ENCODE data around the gene SEMA3B.
"Not testable (repeated sequence)": the region's sequence is repeated elsewhere in the genome, so short reads cannot be mapped to it uniquely, and the experiment has no call there.

The SEMA3B gene

DNA sequence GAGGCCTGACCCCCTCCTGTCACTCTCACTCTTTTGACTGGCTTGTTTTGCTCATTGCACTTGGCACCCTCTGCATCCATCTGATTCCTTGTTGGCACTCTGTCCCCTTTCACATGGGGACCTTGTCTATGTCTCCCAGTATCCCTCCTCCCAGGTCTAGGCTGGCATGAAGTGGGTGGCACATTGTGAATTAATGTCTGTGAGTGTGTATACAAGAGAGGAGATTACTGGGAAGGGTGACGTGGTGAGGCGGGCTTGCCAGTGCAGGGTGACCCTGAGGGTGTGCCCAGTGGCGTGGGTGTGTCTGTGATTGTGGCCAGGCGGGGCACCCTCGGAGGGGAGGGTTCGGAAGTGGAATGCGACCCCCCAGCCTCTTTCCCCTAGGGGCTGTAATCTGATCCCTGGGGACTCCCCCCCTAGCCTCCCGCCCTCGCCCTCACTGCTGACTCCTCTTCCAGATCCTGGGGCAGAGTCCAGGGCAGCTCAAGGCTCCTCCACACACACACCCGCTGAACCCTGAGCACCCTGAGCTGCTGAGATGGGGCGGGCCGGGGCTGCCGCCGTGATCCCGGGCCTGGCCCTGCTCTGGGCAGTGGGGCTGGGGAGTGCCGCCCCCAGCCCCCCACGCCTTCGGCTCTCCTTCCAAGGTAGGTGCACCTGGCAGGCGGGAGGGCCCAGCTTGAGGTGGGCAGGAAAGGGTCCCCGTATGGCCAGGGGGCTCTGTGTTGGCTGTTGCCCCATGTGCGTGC, at the start of gene SEMA3B:
SEMA3B (plus strand) TSS at position 445 of the 749 bp plus-strand sequence; CDS start at position 539, 94 bp downstream.
- no peak for DNase-seq

DNA sequence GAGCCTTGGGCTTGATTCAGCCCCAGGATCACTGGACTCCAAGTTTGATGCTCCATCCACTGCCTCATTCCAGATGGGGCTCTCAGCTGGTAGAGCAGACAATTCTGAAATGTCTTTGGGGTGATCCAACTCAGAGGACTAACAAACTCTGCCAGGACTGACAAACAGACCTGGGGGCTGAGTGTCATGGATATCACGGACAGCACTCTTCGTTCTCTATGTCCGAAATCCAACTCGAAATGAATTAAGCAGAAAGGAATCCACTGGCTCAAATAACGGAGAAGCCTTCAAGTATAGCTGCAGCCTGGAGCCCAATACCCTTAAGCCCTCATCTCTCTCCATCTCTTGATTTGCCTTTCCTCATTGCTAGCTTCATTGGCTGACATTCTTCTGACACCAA, 49.7 kb upstream of the SEMA3B start:
- no peak for DNase-seq

DNA sequence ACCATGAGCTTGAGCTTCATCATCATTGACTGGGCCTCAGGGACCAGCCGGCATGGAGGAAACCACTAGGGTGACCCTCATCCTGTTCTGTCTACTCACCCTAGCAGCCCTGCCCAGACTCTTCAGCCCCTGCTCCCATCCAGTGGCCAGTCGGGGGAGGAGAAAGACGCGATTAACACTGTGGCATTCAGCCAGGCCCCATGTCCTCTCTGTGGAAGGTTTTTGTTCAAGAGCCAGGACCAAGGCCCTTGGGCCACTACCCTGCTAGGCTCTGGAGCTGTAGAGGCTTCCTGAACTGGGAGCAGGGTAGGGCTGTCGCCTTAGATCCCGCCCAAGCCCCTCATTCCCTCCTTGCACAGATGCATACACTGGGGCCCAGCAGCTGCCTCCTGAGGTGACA, 48.8 kb upstream of the SEMA3B start:
- DNase-seq, result no peak

- no peak for DNase-seq
These were observed 47.9 kb upstream of the SEMA3B start for GRCh38 chr3:50221051-50221410.

DNA sequence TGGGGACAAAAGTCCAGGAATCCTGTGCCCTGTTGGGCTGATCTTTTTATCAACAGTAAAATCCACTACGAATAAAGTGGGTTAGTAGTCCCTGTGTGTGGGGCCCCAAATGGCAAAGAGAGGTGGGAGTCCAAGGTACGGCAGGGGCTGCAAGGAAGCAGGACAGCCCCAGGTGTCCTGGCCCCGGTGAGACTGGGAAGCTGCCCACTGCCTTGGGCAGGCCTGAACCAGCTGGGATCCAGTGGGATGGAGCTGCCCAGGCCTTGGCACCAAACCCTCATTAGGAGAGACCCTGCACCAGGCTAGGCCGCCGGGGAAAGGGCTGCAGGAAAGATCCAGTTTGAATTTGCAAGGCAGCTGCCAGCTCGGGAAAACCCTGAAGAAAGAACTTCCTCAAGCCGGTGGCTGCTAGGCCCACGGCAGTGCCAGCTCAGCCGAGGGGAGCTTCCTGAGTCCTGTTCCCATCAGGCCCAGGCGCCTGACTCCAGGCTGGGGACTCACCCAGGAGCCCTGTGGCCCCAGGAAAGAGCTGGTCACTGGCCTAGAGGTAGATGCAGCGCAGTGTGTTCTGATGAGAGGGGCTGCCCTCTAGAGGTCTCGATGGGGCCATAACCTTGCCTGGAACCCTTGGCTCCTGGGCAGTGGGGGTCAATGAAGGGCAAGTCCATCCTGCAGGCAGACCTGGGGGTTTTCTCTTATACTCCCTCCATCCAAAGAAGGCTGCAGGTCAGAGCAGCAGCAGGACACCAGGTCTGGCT, 47.4 kb upstream of the SEMA3B start:
- no peak for DNase-seq

GRCh38 chr3:50222169-50222528, 46.8 kb upstream of the SEMA3B start:
- DNase-seq, result no peak

GRCh38 chr3:50224639-50225038, 44.3 kb upstream of the SEMA3B start:
- no peak for DNase-seq

DNA sequence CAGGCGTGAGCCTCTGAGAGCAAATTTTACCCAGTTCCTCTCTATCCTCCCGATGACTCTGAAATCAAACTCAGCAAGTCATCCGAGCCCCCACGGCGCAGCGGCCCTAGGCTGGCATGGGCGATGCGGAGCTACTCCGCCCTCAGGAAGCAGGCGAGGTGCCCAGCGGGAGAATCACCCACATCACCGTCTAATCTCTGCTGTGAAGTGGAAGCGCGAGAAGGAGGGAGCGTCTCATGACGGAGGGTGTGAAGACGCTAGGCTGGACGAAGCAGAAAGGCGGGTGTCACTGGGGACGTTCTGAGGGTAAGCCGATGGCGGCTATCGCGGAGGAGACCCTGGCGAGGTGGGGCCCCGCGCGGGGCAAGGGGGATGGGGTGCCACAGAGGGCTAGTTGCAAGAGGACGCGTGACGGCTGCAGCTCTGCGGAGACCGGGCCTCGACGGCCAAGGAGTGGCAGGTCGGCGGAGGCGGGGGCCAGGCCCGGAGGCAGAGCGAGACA, 42.0 kb upstream of the SEMA3B start:
- DNase-seq, result peak; percentile 43

- peak; percentile 92 for DNase-seq
These were observed 41.4 kb upstream of the SEMA3B start for GRCh38 chr3:50227390-50228183.

DNA sequence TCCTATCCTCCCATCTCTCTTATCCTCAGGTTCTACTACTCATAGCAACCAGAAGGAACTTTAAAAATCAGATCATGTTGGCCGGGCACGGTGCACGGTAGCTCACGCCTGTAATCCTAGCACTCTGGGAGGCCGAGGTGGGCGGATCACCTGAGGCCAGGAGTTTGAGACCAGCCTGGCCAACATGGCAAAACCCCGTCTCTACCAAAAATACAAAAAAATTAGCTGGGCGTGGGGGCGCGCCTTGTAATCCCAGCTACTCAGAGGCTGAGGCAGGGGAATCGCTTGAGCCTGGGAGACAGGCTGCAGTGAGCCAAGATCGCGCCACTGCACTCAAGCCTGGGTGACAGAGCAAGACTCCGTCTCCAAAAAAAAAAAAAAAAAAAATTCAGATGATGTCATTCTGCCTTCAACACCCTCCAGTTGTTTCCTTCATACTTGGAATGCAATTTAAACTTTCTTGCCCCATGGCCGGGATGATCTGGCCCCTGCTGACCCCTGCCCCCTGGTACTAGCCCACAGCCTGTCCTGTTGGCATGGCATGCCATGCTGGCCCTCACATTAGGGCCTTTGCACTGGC, 40.7 kb upstream of the SEMA3B start:
- not testable (repeated sequence) for DNase-seq

DNA sequence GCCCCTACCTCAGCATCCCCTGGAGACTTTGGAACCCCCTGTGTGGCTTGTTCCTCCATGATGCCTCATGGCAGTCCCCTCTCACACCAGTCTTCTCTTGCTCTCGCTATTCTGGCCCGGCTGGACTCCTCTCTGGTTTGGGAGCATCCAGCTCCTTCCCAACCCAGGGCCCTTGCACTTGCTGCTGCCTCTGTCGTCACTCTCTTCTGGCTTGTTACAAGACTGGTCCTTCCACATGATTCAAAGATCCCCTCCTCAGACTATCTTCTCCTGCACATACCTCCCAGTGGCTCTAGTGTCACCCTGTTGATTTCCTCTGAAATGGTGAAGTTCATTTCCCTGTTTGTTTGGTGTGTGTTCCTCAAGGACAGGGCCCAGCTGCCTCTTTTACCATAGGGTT, 39.5 kb upstream of the SEMA3B start:
- DNase-seq, result no peak

- DNase-seq, result no peak
These were observed 38.7 kb upstream of the SEMA3B start for GRCh38 chr3:50230104-50230793.

DNA sequence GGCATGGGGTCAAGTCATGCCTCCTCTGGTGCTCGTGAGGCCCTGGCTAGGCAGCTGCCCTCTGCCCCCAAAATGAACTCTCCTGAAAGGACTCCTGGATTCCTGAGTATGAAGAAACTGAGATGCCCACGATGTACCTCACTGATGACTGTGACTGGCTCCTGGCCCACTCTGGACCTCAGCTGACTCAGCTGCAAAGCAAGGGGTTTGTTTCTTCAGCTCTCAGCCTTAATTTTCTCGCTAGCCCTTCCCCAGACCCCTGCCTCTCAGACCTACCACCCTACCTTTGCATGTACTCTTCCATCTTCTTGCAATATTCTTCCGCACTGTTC, 38.2 kb upstream of the SEMA3B start:
- DNase-seq, result no peak

DNA sequence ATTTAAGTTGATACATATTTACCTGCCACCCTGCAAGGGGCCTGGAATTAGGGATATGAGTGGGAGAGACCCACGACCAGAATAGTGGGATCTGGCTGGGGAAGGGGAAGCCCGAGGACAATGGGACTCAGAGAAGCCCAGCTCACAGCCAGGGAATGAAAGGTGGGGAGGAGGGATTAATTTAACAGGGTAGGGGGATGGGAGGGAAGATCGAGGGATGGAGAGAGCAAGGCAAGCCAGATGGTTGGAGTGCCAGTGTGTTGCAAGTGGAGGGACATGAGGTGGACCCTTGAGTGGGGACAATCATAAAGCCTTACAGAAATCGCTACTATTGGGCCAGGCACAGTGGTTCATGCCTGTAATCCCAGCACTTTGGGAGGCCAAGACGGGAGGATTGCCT, 37.4 kb upstream of the SEMA3B start:
- DNase-seq, result no peak

DNA sequence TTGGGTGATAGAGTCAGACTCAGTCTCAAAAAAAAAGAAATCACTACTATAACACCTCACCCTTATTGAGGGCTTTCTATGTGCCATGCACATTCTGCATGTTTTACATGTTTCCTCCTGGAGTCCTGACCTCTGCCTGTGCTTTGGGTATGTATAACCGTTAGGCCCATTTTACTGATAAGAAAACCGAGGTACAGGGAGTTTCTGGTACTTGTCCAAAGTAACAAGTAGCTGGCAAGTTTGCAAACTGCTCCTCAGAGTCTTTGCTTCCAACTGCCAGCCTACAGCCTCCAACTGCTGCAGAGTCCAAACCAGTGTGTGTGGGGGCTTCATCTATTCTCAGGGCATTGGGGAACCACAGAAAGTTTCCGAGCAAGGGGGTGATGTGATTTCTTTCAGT, 36.6 kb upstream of the SEMA3B start:
- DNase-seq, result no peak

- no peak for DNase-seq
These were observed 35.8 kb upstream of the SEMA3B start for GRCh38 chr3:50233176-50233575.

DNA sequence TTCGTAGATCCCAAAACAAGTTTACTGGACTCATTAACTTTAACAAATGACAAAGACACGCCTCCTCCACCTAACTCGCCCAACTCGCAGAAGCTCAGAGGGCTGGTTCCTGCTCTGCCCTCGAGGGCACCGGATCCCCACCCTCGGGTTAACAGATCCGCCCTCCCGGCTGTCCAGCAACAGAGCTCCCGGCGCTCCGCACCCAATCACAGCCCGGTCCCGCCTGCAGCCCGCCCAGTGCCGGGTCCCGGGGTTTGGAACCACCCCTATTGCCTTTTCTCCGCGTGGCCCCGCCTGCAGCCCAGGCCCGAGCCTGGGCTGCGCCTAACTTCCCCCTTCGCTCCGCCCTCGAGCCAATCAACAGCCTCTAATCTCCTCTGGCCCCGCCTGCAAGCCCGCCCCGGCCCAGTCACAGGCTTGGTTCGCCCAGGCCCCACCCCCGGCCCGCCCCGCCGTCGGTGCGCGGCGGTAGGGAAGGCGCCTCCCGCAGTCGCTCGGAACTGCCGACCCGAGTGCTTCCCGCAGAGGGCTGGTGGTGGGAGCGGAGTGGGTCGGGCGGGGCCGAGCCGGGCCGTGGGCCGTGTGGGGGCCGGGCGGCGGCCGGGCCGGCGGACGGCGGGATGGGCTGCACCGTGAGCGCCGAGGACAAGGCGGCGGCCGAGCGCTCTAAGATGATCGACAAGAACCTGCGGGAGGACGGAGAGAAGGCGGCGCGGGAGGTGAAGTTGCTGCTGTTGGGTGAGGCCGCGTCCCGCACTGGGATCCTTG, 33.0 kb upstream of the SEMA3B start, which contains the start of gene GNAI2:
GNAI2 (plus strand) TSS at position 489 of the 768 bp plus-strand sequence; CDS start at position 621, 132 bp downstream.
- DNase-seq, result peak; percentile 99

DNA sequence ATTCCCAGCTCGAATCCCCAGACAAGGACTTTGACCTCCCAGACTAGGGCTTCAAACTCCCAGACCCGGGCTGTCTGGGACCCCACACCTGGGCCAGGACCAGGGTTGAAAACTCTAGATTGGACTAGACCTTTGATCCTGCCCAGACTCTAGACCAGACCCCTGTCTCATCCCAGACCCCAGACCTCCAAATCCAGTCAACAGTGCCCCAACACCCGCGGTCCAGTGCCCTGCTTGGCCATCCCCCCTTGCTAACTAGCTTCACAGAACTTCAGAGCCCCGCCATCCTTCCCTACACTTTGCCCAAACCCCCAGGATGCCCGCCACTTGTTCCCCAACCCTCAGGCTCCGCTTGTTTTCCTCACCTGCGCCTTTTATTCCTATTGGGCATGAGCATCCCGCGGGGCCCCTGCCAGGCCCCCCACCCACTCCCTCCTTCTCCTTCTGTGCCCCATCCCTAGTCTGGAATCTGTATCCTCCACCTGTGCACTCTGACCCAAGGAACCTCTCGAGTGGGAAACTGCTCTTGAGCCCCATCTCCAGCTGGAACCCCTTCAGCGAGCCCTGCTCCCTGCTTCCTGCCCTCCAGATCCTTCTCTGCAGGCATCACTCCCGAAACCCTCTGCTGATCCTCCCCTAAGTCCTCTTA, 32.3 kb upstream of the SEMA3B start:
- DNase-seq, result no peak

DNA sequence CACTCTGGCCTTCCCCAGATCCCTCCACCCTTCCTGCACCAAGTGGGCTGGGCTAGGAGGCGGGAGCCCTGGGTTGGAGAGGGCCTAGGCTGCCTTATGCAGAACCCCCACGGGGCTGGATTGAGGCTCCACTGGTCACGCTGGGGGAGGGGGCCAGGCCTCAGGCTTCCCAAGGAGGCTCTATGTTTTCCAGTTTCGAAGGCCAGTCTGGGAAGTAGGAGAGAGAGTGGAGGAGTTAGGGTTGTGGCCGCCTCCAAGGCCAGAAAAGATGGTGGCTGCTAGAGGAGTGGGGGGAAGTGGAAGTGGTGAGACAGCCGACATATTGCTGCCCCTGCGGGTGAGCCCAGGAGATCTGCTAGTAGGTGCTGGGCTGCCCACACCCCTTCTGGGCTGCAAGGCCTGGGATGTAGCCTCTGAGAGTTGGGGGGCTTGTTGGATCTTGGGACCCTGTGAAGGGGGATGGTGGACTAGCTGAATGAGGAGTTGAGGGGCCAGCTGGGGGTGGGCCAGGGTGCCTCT, 31.8 kb upstream of the SEMA3B start:
- DNase-seq, result no peak

DNA sequence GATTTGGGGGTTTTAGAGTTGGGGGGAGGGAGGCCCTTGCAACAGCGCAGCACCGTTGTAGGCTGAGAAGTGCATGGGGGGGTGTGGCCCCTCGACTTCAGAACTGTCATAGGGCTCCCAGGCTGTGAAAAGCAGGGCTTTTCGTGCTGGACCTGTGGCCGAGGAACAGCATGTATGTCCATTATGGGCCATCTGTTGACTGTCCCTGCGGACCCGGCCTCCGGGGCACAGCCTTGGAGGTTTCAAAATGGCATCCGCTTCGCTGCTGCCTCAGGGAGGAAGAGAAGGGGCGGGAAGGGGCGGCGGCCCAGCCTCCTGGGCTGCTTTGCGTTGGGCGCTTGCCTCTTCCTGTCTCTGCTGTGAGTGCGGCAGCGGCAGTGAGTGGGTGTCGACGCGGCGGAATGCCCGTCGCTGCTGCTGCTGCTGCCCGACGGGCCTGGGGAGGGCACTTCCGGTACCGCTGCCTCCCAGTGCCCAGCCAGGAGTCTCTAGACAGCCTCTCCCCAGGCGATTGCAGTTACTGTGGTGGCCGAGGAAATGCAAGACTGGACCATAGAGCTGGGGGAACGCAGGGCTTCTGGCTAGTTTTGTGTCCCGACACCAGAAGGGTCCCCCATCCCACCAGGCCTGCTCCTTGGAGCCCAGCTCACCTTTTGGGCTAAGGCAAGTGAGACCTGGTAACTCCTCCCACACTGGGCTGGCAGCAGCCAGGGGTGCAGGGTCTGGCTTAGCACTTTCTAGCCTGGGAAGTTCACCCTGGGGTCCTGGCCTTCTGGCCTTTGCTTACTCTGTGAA, 31.0 kb upstream of the SEMA3B start:
- peak; percentile 87 for DNase-seq

All from CD4-positive, alpha-beta T cell treated with Interleukin-15 for 1 hour (primary cell).